DND-41 (cell line): ENCODE results near the gene ALOX5.

ENCODE experiments used
- ATAC-seq: fragments of 200-7000 bp; cut with Tn5 transposase; 3 replicates; pipeline ENCODE4 v1.9.1; 2021; ENCODE audit warnings: low read depth; ENCODE audit not compliant: insufficient read depth
- DNase-seq: peaks from one replicate; pipeline ENCODE4 v3.0.0-alpha.2; 2020
- H2AFZ ChIP-seq: 2 replicates; pipeline ENCODE4 v1.6.0; 2012; ENCODE audit warnings: low read depth, low read length
- H3K27ac ChIP-seq: 2 replicates; pipeline ENCODE4 v1.5.1; 2012; ENCODE audit warnings: low read length, inconsistent platforms
- H3K27me3 ChIP-seq: fragments of 200-600 bp; sonication (generic); 2 replicates; pipeline ENCODE4 v1.6.0; 2012; ENCODE audit warnings: low read length, mild to moderate bottlenecking, inconsistent platforms; ENCODE audit not compliant: insufficient read depth, poor library complexity
- H3K36me3 ChIP-seq: 2 replicates; pipeline ENCODE4 v1.5.1; 2012; ENCODE audit warnings: low read length, inconsistent platforms; ENCODE audit not compliant: insufficient read depth
- H3K4me1 ChIP-seq: 2 replicates; pipeline ENCODE4 v1.5.1; 2012; ENCODE audit warnings: mild to moderate bottlenecking, low read length; ENCODE audit not compliant: insufficient read depth
- H3K4me2 ChIP-seq: 2 replicates; pipeline ENCODE4 v1.6.0; 2012; ENCODE audit warnings: mild to moderate bottlenecking, moderate library complexity, low read length, inconsistent platforms; ENCODE audit not compliant: insufficient read depth
- H3K4me3 ChIP-seq, 2 experiments: fragments of 200-600 bp in 1 of 2; shearing (Covaris generic) in 1 of 2; 2 replicates each; pipeline ENCODE4 v1.5.1; 2012 to 2016; ENCODE audit warnings: inconsistent platforms in 2 of 2, low read length in 2 of 2, mild to moderate bottlenecking in 2 of 2, low read depth in 1 of 2, moderate library complexity in 1 of 2
- H3K79me2 ChIP-seq: 2 replicates; pipeline ENCODE4 v1.6.0; 2012; ENCODE audit warnings: low read length, inconsistent platforms; ENCODE audit not compliant: insufficient read depth
- H3K9ac ChIP-seq: 2 replicates; pipeline ENCODE4 v1.6.0; 2012; ENCODE audit warnings: low read depth, mild to moderate bottlenecking, inconsistent platforms, low read length, moderate library complexity
- H3K9me3 ChIP-seq: 2 replicates; pipeline ENCODE4 v1.5.1; 2012; ENCODE audit warnings: low read length, moderate library complexity, mild to moderate bottlenecking, inconsistent platforms; ENCODE audit not compliant: insufficient read depth, severe bottlenecking
- H4K20me1 ChIP-seq: 2 replicates; pipeline ENCODE4 v1.6.0; 2012; ENCODE audit warnings: low read length; ENCODE audit not compliant: insufficient read depth
- EZH2 ChIP-seq: IDR thresholded peaks from 3 replicates; pipeline ENCODE4 v1.6.1; 2012; ENCODE audit warnings: borderline replicate concordance, low read depth, mild to moderate bottlenecking, moderate library complexity, low read length, inconsistent platforms; ENCODE audit not compliant: severe bottlenecking
- TF ChIP-seq, protein P1 (sequence below): IDR thresholded peaks from 2 replicates; pipeline ENCODE4 v1.5.1; 2012; ENCODE audit warnings: borderline replicate concordance, low read length, moderate library complexity, mild to moderate bottlenecking; ENCODE audit not compliant: poor library complexity, severe bottlenecking; ENCODE audit errors: extremely low read depth

The ALOX5 gene

GRCh38 chr10:45471531-45472310 lies 97.7 kb downstream of the ALOX5 start:
- peaks cover 1% of the 10 kb centered on the region for H3K9me3 ChIP-seq
- no peak overlapping the region for H3K27ac ChIP-seq
- H3K4me1 ChIP-seq, result no peaks in the 10 kb centered on the region
- H3K36me3 ChIP-seq, result no peaks in the 10 kb centered on the region
- DNase-seq (no peak), ATAC-seq (no peak)
- no peak overlapping the region for H2AFZ ChIP-seq
- no peak for TF ChIP-seq EZH2
- TF ChIP-seq, protein P1, sequence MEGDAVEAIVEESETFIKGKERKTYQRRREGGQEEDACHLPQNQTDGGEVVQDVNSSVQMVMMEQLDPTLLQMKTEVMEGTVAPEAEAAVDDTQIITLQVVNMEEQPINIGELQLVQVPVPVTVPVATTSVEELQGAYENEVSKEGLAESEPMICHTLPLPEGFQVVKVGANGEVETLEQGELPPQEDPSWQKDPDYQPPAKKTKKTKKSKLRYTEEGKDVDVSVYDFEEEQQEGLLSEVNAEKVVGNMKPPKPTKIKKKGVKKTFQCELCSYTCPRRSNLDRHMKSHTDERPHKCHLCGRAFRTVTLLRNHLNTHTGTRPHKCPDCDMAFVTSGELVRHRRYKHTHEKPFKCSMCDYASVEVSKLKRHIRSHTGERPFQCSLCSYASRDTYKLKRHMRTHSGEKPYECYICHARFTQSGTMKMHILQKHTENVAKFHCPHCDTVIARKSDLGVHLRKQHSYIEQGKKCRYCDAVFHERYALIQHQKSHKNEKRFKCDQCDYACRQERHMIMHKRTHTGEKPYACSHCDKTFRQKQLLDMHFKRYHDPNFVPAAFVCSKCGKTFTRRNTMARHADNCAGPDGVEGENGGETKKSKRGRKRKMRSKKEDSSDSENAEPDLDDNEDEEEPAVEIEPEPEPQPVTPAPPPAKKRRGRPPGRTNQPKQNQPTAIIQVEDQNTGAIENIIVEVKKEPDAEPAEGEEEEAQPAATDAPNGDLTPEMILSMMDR, result no peak
- no peaks in the 10 kb centered on the region for H3K27me3 ChIP-seq
- H3K9ac ChIP-seq, result no peak overlapping the region
- H3K4me2 ChIP-seq, result no peak overlapping the region
- H3K79me2 ChIP-seq, result 0 out of 2 replicates have a peak, but pooled peaks cover 1% of the 10 kb centered on the region
- no peak overlapping the region for H3K4me3 ChIP-seq
- H4K20me1 ChIP-seq, result peaks cover 9% of the 10 kb centered on the region

GRCh38 chr10:45473126-45473525 lies 99.1 kb downstream of the ALOX5 start:
- Histone ChIP-seq H3K79me2 (no peaks in the 10 kb centered on the region), H3K9ac (no peak overlapping the region), H3K4me1 (no peaks in the 10 kb centered on the region), H3K27me3 (no peaks in the 10 kb centered on the region), H3K36me3 (no peaks in the 10 kb centered on the region), H3K27ac (no peak overlapping the region), H3K4me3 (no peak overlapping the region), H3K4me2 (no peak overlapping the region), H2AFZ (no peak overlapping the region), H4K20me1 (peaks cover 5% of the 10 kb centered on the region; the same call in 1 of the 2 replicates), H3K9me3 (peaks cover 8% of the 10 kb centered on the region)
- DNase-seq, result no peak
- ATAC-seq, result no peak
- TF ChIP-seq EZH2, result no peak
- TF ChIP-seq, protein P1, result no peak

- Histone ChIP-seq H3K79me2 (no peaks in the 10 kb centered on the region), H3K9me3 (peaks cover 9% of the 10 kb centered on the region), H3K9ac (no peak overlapping the region), H3K36me3 (no peaks in the 10 kb centered on the region), H2AFZ (no peak overlapping the region), H3K27ac (no peak overlapping the region), H4K20me1 (no peaks in the 10 kb centered on the region; the same call in 1 of the 2 replicates), H3K27me3 (no peaks in the 10 kb centered on the region), H3K4me1 (no peaks in the 10 kb centered on the region), H3K4me3 (no peak overlapping the region), H3K4me2 (no peak overlapping the region)
- ATAC-seq (no peak), DNase-seq (no peak)
- TF ChIP-seq, protein P1, result no peak
- TF ChIP-seq EZH2, result no peak
Observed at GRCh38 chr10:45476559-45476958, 102.5 kb downstream of the ALOX5 start.
